K562 (cell line): ENCODE measurements around the gene NAPA. TPM values are rescaled to one million over a fixed set of nuclear protein-coding genes. Genes with fewer than 3 reads are reported as not detected.
"Not testable (repeated sequence)": the region's sequence is repeated elsewhere in the genome, so short reads cannot be mapped to it uniquely, and the experiment has no call there.

Experiments
- ATAC-seq: fragments of 200-7000 bp; cut with Tn5 transposase; 3 replicates; pipeline ENCODE4 v1.9.1; 2020; ENCODE audit warnings: moderate library complexity
- BruUV-seq: library from RNA; stranded (reverse); fragments of 400-500 nt; replicated peaks from 2 replicates; lab custom pipeline; 2021; lab: Mats Ljungman, UMichigan
- CTCF ChIA-PET: fragments of 300-600 bp; formaldehyde crosslinking; extraction: SDS; loops from one replicate; lab custom pipeline; 2021; ENCODE audit warnings: low intra/inter-chr PET ratio; lab: Yijun Ruan, JAX
- POLR2A ChIA-PET: fragments of 300-600, 350-650 bp; sonication (Branson Sonifier 250); formaldehyde crosslinking; extraction: SDS; loops from one replicate; lab custom pipeline; 2021; ENCODE audit warnings: antibody characterized with exemption, inconsistent platforms; lab: Yijun Ruan, JAX
- DNase-seq, 4 experiments: peaks; one replicate each; pipeline versions ENCODE4 v3.0.0 to v3.0.0-alpha.2; 2011 to 2018; ENCODE audit warnings: low spot score in 3 of 4, mixed read lengths in 3 of 4; ENCODE audit errors: extremely low read depth in 1 of 4
- FAIRE-seq: peaks from 2 replicates; lab custom pipeline; 2011; peaks lifted over from hg19 to GRCh38; lab: Jason Lieb, UNC
- H2AFZ ChIP-seq: 2 replicates; pipeline ENCODE4 v1.6.0; 2011; ENCODE audit warnings: low read depth, low read length, control low read depth, inconsistent platforms
- H3K27ac ChIP-seq: fragments of 200-600 bp; 3 replicates; pipeline ENCODE4 v1.8.0; 2011; ENCODE audit warnings: low read depth, mild to moderate bottlenecking, control low read depth, inconsistent platforms, low read length, moderate library complexity, mixed read lengths; ENCODE audit errors: extremely low read depth
- H3K27me3 ChIP-seq, 2 experiments: fragments of 300-600 bp in 1 of 2; 2 replicates in 1 of 2; 3 replicates in 1 of 2; pipeline versions ENCODE4 v1.6.0 to v1.8.0; 2011; ENCODE audit warnings: inconsistent platforms in 2 of 2, low read length in 2 of 2, mild to moderate bottlenecking in 1 of 2, mixed read lengths in 1 of 2, moderate library complexity in 1 of 2; ENCODE audit not compliant: control insufficient read depth in 2 of 2, insufficient read depth in 2 of 2
- H3K36me3 ChIP-seq: fragments of 300-600 bp; 3 replicates; pipeline ENCODE4 v1.8.0; 2011; ENCODE audit warnings: mild to moderate bottlenecking, low read length, inconsistent platforms; ENCODE audit not compliant: control insufficient read depth, insufficient read depth
- H3K4me1 ChIP-seq, 2 experiments: fragments of 200-600 bp in 1 of 2; replicated peaks in 1 of 2; 2 replicates in 1 of 2; 3 replicates in 1 of 2; pipeline versions ENCODE4 v1.5.1 to v1.8.0; 2011; ENCODE audit warnings: inconsistent platforms in 2 of 2, low read length in 2 of 2, mild to moderate bottlenecking in 1 of 2, mixed read lengths in 1 of 2, moderate library complexity in 1 of 2; ENCODE audit not compliant: control insufficient read depth in 2 of 2, insufficient read depth in 2 of 2
- H3K4me2 ChIP-seq: 2 replicates; pipeline ENCODE4 v1.6.1; 2011; ENCODE audit warnings: low read length, control low read depth, inconsistent platforms, mixed read lengths; ENCODE audit not compliant: insufficient read depth
- H3K4me3 ChIP-seq: fragments of 200-600 bp; sonication (generic), shearing (Covaris generic); 2 replicates; pipeline ENCODE4 v1.5.1; 2016; ENCODE audit warnings: control low read depth, inconsistent platforms
- H3K79me2 ChIP-seq: fragments of 200-600 bp; 3 replicates; pipeline ENCODE4 v1.8.0; 2011; ENCODE audit warnings: low read length, inconsistent platforms; ENCODE audit not compliant: control insufficient read depth, insufficient read depth
- H3K9ac ChIP-seq, 2 experiments: 2 replicates each; pipeline versions ENCODE4 v1.6.0 to v1.6.1; 2011; ENCODE audit warnings: low read depth in 2 of 2, low read length in 2 of 2, control low read depth in 1 of 2, inconsistent platforms in 1 of 2, mild to moderate bottlenecking in 1 of 2, mixed read lengths in 1 of 2; ENCODE audit not compliant: insufficient read depth in 1 of 2
- H3K9me1 ChIP-seq: one replicate; pipeline ENCODE4 v1.6.0; 2011; ENCODE audit warnings: inconsistent platforms, mild to moderate bottlenecking, low read length, moderate library complexity; ENCODE audit not compliant: control insufficient read depth, insufficient read depth
- H3K9me3 ChIP-seq: replicated peaks from 2 replicates; pipeline ENCODE4 v1.5.1; 2011; ENCODE audit warnings: low read depth, low read length, inconsistent platforms; ENCODE audit not compliant: control insufficient read depth, insufficient read depth
- H4K20me1 ChIP-seq: replicated peaks from 2 replicates; pipeline ENCODE4 v1.6.1; 2011; ENCODE audit warnings: low read length, inconsistent platforms, mixed read lengths; ENCODE audit not compliant: control insufficient read depth, insufficient read depth
- CBX3 ChIP-seq, 2 experiments: IDR thresholded peaks; 1 replicate in 1 of 2; 2 replicates in 1 of 2; pipeline ENCODE4 v1.6.1; 2012; ENCODE audit warnings: inconsistent platforms in 2 of 2, low read length in 2 of 2, borderline replicate concordance in 1 of 2, control low read depth in 1 of 2
- POLR2A ChIP-seq: fragments of 450-650 bp; conservative IDR thresholded peaks from 2 replicates; pipeline ENCODE4 v1.6.1; 2016
- THRAP3 ChIP-seq: fragments of 450-650 bp; IDR thresholded peaks from 2 replicates; pipeline ENCODE4 v1.6.1; 2016; ENCODE audit warnings: mild to moderate bottlenecking, inconsistent platforms, borderline replicate concordance
- TRIM24 ChIP-seq, 2 experiments: fragments of 450-650 bp; IDR thresholded peaks; 2 replicates each; pipeline ENCODE4 v1.6.1; 2016
- ZFX ChIP-seq: sonication (generic); formaldehyde crosslinking; IDR thresholded peaks from 2 replicates; pipeline ENCODE4 v1.8.0; 2022; ENCODE audit warnings: mild to moderate bottlenecking, missing genetic modification reagents, moderate library complexity
- ZNF316 ChIP-seq: fragments of 450-650 bp; IDR thresholded peaks from 2 replicates; pipeline ENCODE4 v1.6.1; 2016
- ZNF766 ChIP-seq: fragments of 200-800 bp; sonication (Bioruptor generic); conservative IDR thresholded peaks from 2 replicates; pipeline ENCODE4 v1.6.1; 2016; ENCODE audit warnings: missing genetic modification characterization, missing compliant biosample characterization
- WGBS: fragments of 100-300 bp; shearing (Covaris generic); methylation state at CpG from one replicate; pipeline ENCODE4 v1.1.6; 2016; ENCODE audit warnings: low coverage, mixed read lengths; ENCODE audit not compliant: insufficient coverage; ENCODE audit errors: missing lambda C conversion rate; 5-methylcytosine and 5-hydroxymethylcytosine counted together
- in situ Hi-C: fragments of 300-500 bp; cut with MboI; formaldehyde crosslinking; loops from 4 replicates; pipeline ENCODE4 v1.15.0; 2018; ENCODE audit warnings: inconsistent platforms, mixed read lengths
- intact Hi-C: fragments of 100-400 bp; cut with micrococcal nuclease; formaldehyde crosslinking; loops from 2 replicates; pipeline ENCODE4 v1.14.2; 2022
- polyA plus RNA-seq, 8 experiments: library from polyadenylated mRNA; depleted of rRNA in 4 of 8; stranded (reverse) in 5 of 8; unstranded in 3 of 8; fragments of >200 nt; fragmentation: Nextera tagmentation in 2 of 8; fragmentation: Illumina TruSeq in 1 of 8; extraction: Ambion mirVana in 2 of 8; extraction: Trizol in 1 of 8; gene quantifications; 2 replicates each; pipeline versions ENCODE4 v1.2.1 to v1.2.3, GENCODE V29; 2011 to 2014; ENCODE audit warnings: inconsistent platforms in 1 of 8, missing spikeins in 1 of 8
- total RNA-seq, 7 experiments: library from RNA; depleted of rRNA in 6 of 7; stranded (reverse); fragments of >200 nt in 6 of 7; fragmentation: Illumina TruSeq in 2 of 7; extraction: Trizol in 2 of 7; gene quantifications; 2 replicates each; pipeline versions ENCODE4 v1.2.1 to v1.2.3, GENCODE V29; 2011 to 2021; ENCODE audit warnings: low replicate concordance in 1 of 7

NAPA gene
- total and polyA plus RNA-seq, 9 of the 15 experiments (the other 6 are each of a cell fraction or from before 2014, with no cell fraction given), result 5.4 to 98.6 (median 77.5) TPM

DNA sequence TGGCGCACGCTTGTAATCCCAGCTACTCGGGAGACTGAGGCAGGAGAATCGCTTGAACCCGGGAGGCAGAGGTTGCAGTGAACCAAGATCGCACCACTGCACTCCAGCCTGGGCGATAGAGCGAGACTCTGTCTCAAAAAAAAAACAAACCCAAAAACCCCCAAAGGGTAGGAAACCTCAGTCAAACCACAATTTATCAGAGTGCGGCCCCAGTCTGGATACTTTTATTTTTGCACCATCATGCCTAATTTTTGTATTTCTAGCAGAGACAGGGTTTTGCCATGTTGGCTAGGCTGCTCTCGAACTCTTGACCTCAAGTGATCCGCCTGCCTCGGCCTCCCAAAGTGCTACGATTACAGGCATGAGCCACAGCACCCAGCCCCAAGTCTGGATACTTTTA lies 28.6 kb downstream of the NAPA start:
- intact Hi-C loops, result not testable (repeated sequence)

DNA sequence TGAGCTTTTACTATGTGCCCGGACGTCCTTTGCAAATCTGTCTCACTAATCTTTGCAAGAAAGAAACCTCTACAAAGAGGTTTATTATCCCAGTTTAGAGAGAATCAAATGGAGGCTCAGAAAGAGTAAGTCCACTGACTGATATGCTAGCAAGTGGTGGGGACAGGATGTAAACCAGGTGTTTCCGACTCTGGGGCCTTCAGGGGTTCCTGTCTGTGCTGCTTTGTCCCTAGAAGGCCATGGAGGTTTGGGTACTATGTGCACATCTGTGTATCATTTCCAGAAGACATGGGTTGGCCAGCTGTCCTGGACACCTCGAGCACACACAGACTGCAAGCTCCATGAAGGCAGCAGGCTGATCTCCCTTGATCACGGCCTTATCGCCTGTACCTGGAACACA lies 29.7 kb downstream of the NAPA start:
- H3K36me3 ChIP-seq, result peaks cover 26% of the 10 kb centered on the region
- peak; percentile 83 for TF ChIP-seq ZNF766 (CRISPR knock-in tag)
- 0 out of 2 replicates have a peak, but pooled peaks have one; percentile 11 for TF ChIP-seq ZFX (CRISPR knock-in tag)
- TF ChIP-seq CBX3 (IDR thresholded peaks at IDR 0.05; ENCODE audit: borderline replicate concordance in 1 of 2, low read length in 2 of 2), result 0 out of 3 replicates have a peak, but pooled peaks of 1 of the 2 experiments have one; percentile 23
- TF ChIP-seq THRAP3, result no peak
- peak; percentile 82 for TF ChIP-seq ZNF316
- 0 out of 4 replicates have a peak, but pooled peaks of 1 of the 2 experiments have one; percentile 22 for TF ChIP-seq TRIM24 (IDR thresholded peaks at IDR 0.05)
- TF ChIP-seq, all 486 proteins: peak for 5

More for the DNA sequence above, 28.6 kb downstream of the NAPA start:
- H3K4me3 ChIP-seq, H3K4me2 ChIP-seq, ATAC-seq, in situ Hi-C loops, FAIRE-seq, H2AFZ ChIP-seq, H3K9me3 ChIP-seq, CTCF ChIA-PET, H4K20me1 ChIP-seq, H3K9ac ChIP-seq, BruUV-seq, H3K27me3 ChIP-seq, H3K9me1 ChIP-seq: not testable (repeated sequence)
- 81% methylated on average over 7 of the region's 13 CpGs for WGBS
- H3K36me3 ChIP-seq, result peaks cover 36% of the 10 kb centered on the region
- POLR2A ChIA-PET, result interaction anchor here (0.6 kb wide), 1 partner anchor 16 kb away, joined by 4 read pairs; no protein-coding TSS in a partner anchor
- TF ChIP-seq POLR2A, result 0 out of 2 replicates have a peak, but pooled peaks have one; percentile 7
- TF ChIP-seq, all 486 proteins: peak for 1; not testable (repeated sequence) for 485
- Histone ChIP-seq H3K79me2 (peaks cover 12% of the 10 kb centered on the region), H3K4me1 (peaks cover 3 to 42% of the 10 kb centered on the region in 2 experiments; a peak in 3 of 5 replicates)
- DNase-seq, H3K27ac ChIP-seq: not testable (repeated sequence)

More for the DNA sequence above, 29.7 kb downstream of the NAPA start:
- Histone ChIP-seq H3K4me3 (peak overlapping the region; percentile 67; the same call in 1 of the 2 replicates), H3K9ac (peak overlapping the region in 1 of 2 experiments; percentile 88; a peak in 1 of 4 replicates), H3K9me1 (no peaks in the 10 kb centered on the region), H3K27ac (no peak overlapping the region), H3K79me2 (peaks cover 12% of the 10 kb centered on the region), H4K20me1 (no peaks in the 10 kb centered on the region), H3K9me3 (no peaks in the 10 kb centered on the region), H2AFZ (no peak overlapping the region), H3K27me3 (no peaks in the 10 kb centered on the region), H3K4me1 (peaks cover 3 to 42% of the 10 kb centered on the region in 2 experiments; a peak in 3 of 5 replicates), H3K4me2 (peak overlapping the region; percentile 86)
- CTCF ChIA-PET, result no interaction called here
- in situ Hi-C loops (no loop called here), intact Hi-C loops (no loop called here)
- ATAC-seq, result no peak
- POLR2A ChIA-PET, result interaction anchor here (0.6 to 2.6 kb wide), 6 partner anchors 11 to 107 kb away, joined by 3 to 8 read pairs (median 3); no protein-coding TSS in a partner anchor
- WGBS, result 87% methylated on average over 6 of the region's 6 CpGs
- FAIRE-seq, result no peak
- BruUV-seq, result no TSS peak
- no peak for DNase-seq
